Kidney epithelial cell (primary cell): ENCODE results near the gene GRIP1. TPM values are rescaled to one million over a fixed set of nuclear protein-coding genes. Genes with fewer than 3 reads are reported as not detected.

Experiments used
- DNase-seq: peaks from one replicate; pipeline ENCODE4 v3.0.0-alpha.2; 2010; ENCODE audit warnings: low read depth
- H3K27me3 ChIP-seq: 2 replicates; pipeline ENCODE4 v1.6.0; 2011; ENCODE audit warnings: low read length; ENCODE audit not compliant: control insufficient read depth, insufficient read depth
- H3K36me3 ChIP-seq: 2 replicates; pipeline ENCODE4 v1.5.1; 2011; ENCODE audit warnings: low read length; ENCODE audit not compliant: control insufficient read depth, insufficient read depth
- H3K4me3 ChIP-seq: 2 replicates; pipeline ENCODE4 v1.5.1; 2011; ENCODE audit warnings: low read depth, mild to moderate bottlenecking, control low read depth, low read length
- total RNA-seq: library from RNA; depleted of rRNA; stranded (reverse); fragments of >200 nt; gene quantifications from 2 replicates; pipeline ENCODE4 v1.2.3, GENCODE V29; 2015
- TF ChIP-seq, protein P1 (sequence below): IDR thresholded peaks from 2 replicates; pipeline ENCODE4 v1.5.1; 2011; ENCODE audit warnings: mild to moderate bottlenecking, moderate library complexity, low read length, control low read depth, inconsistent platforms; ENCODE audit not compliant: insufficient read depth, poor library complexity, severe bottlenecking

GRIP1 gene
- total RNA-seq, 1 donor from 2014 or later = 4.2 TPM

- TF ChIP-seq, protein P1, sequence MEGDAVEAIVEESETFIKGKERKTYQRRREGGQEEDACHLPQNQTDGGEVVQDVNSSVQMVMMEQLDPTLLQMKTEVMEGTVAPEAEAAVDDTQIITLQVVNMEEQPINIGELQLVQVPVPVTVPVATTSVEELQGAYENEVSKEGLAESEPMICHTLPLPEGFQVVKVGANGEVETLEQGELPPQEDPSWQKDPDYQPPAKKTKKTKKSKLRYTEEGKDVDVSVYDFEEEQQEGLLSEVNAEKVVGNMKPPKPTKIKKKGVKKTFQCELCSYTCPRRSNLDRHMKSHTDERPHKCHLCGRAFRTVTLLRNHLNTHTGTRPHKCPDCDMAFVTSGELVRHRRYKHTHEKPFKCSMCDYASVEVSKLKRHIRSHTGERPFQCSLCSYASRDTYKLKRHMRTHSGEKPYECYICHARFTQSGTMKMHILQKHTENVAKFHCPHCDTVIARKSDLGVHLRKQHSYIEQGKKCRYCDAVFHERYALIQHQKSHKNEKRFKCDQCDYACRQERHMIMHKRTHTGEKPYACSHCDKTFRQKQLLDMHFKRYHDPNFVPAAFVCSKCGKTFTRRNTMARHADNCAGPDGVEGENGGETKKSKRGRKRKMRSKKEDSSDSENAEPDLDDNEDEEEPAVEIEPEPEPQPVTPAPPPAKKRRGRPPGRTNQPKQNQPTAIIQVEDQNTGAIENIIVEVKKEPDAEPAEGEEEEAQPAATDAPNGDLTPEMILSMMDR = no peak
- DNase-seq = no peak
- no peaks in the 10 kb centered on the region for H3K36me3 ChIP-seq
- no peaks in the 10 kb centered on the region for H3K27me3 ChIP-seq
- H3K4me3 ChIP-seq = no peak overlapping the region
Observed at GRCh38 chr12:66379616-66380015, 299.3 kb downstream of the GRIP1 start.

DNA sequence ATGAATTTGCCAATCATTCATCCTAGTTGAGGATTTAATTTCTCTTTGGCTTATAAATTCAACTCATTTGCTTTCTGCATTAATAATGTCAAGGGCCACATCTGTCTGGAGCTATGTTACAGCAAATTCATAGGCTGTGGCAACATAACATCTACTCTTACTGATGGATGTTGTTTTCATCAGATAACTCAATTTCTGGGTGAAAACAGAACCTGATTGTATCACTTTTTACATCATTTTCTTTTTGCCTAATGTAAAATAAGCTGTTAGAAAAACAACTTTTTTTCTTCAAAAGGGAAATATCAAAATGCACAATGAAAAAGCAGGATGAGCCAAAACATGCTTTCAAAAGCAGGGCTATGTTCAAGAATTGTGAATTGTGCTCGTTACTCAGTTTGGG is 303.3 kb downstream of the GRIP1 start:
- no peaks in the 10 kb centered on the region for H3K27me3 ChIP-seq
- no peak overlapping the region for H3K4me3 ChIP-seq
- no peaks in the 10 kb centered on the region for H3K36me3 ChIP-seq
- TF ChIP-seq, protein P1 = no peak
- DNase-seq = no peak

DNA sequence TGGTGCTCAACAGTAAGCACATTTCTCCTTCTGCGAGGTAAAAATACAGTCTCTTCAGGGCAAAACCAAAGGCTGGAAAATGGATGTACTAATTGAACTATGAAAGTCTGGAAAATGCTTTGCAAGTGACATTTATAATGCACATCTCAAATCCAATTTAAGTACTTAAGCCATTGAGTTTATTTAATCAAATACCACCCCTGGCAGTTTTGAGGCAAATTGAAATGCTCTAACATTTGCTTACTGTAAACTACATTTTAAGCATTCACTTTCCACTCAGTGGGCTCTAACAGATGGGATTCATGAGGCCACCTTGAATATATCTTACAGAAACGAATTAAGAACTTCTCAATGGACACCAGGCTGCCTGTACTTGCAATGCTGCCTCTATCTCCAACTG is 306.9 kb downstream of the GRIP1 start:
- H3K4me3 ChIP-seq = no peak overlapping the region
- TF ChIP-seq, protein P1 = no peak
- no peaks in the 10 kb centered on the region for H3K27me3 ChIP-seq
- DNase-seq = no peak
- H3K36me3 ChIP-seq = no peaks in the 10 kb centered on the region

DNA sequence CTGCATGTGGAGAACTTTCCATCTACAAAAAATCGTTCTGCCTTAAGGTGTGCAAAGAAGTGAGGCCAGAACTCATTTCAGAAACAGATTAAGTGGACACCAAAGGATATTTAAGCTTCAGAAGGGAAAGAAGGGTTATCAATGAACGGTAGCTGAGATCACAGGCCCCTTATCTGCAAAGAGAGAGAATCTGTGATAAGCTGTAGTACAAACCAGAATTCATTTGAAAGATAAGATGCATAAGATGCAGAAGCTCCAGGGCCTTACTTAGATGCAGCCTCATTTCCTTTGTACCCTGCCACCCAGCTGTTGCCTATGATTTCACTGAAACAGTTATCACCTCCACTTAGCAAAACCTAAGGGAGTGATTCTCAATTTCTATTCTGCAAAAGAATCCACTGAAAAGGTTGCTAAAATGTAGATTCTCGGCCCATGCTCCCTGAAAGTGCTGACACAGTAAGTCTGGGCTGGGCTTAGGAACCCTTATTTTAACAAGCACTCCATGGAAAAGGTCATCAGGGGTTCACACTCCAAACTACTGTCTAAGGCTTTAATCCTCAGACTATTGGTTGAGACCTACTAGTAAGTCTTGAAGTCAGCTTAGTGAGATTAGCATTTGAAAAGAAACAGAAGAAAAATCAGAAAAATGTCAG is 311.7 kb downstream of the GRIP1 start:
- H3K27me3 ChIP-seq = no peaks in the 10 kb centered on the region
- no peak for DNase-seq
- no peak overlapping the region for H3K4me3 ChIP-seq
- no peaks in the 10 kb centered on the region for H3K36me3 ChIP-seq
- TF ChIP-seq, protein P1 = no peak

- TF ChIP-seq, protein P1 = no peak
- DNase-seq = no peak
- no peaks in the 10 kb centered on the region for H3K27me3 ChIP-seq
- no peak overlapping the region for H3K4me3 ChIP-seq
- H3K36me3 ChIP-seq = no peaks in the 10 kb centered on the region
Observed at GRCh38 chr12:66365718-66366490, 313.0 kb downstream of the GRIP1 start.
